MG63 (cell line): Measurements from ENCODE around the gene ZNF526. TPM values are rescaled to one million over a fixed set of nuclear protein-coding genes. Genes with fewer than 3 reads are reported as not detected.

Source experiments
- DNase-seq: peaks from one replicate; pipeline ENCODE4 v3.0.0-alpha.2; 2020
- H3K27me3 ChIP-seq: fragments of 250-450 bp; sonication (Bioruptor Pico); 2 replicates; pipeline ENCODE4 v1.5.1; 2020; ENCODE audit warnings: mild to moderate bottlenecking, moderate library complexity
- H3K36me3 ChIP-seq: fragments of 250-450 bp; sonication (Bioruptor Pico); 2 replicates; pipeline ENCODE4 v1.5.1; 2020; ENCODE audit warnings: mild to moderate bottlenecking, moderate library complexity
- H3K4me3 ChIP-seq: fragments of 250-450 bp; sonication (Bioruptor Pico); 2 replicates; pipeline ENCODE4 v1.5.1; 2020; ENCODE audit warnings: mild to moderate bottlenecking, moderate library complexity
- H3K9me3 ChIP-seq: fragments of 250-450 bp; sonication (Bioruptor Pico); 2 replicates; pipeline ENCODE4 v1.5.1; 2020; ENCODE audit warnings: mild to moderate bottlenecking, moderate library complexity
- total RNA-seq: library from RNA; depleted of rRNA; stranded (reverse); fragments of >200 nt; shearing (Covaris generic); gene quantifications from 2 replicates; pipeline ENCODE4 v1.2.3, GENCODE V29; 2014; ENCODE audit warnings: low replicate concordance; rRNA removed

Gene ZNF526, protein sequence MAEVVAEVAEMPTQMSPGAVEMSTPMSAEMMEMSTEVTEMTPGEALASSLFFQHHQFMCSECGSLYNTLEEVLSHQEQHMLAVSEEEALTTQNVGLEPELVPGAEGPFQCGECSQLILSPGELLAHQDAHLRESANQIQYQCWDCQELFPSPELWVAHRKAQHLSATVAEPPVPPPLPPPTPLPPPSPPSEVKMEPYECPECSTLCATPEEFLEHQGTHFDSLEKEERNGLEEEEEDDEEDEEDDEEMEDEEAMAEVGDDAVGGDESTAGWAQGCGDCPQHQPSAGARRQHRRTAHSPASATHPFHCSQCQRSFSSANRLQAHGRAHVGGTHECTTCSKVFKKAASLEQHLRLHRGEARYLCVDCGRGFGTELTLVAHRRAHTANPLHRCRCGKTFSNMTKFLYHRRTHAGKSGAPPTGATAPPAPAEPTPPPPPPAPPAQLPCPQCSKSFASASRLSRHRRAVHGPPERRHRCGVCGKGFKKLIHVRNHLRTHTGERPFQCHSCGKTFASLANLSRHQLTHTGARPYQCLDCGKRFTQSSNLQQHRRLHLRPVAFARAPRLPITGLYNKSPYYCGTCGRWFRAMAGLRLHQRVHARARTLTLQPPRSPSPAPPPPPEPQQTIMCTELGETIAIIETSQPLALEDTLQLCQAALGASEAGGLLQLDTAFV
- total RNA-seq, result 8.5 and 12.8 TPM in 2 replicates

DNA sequence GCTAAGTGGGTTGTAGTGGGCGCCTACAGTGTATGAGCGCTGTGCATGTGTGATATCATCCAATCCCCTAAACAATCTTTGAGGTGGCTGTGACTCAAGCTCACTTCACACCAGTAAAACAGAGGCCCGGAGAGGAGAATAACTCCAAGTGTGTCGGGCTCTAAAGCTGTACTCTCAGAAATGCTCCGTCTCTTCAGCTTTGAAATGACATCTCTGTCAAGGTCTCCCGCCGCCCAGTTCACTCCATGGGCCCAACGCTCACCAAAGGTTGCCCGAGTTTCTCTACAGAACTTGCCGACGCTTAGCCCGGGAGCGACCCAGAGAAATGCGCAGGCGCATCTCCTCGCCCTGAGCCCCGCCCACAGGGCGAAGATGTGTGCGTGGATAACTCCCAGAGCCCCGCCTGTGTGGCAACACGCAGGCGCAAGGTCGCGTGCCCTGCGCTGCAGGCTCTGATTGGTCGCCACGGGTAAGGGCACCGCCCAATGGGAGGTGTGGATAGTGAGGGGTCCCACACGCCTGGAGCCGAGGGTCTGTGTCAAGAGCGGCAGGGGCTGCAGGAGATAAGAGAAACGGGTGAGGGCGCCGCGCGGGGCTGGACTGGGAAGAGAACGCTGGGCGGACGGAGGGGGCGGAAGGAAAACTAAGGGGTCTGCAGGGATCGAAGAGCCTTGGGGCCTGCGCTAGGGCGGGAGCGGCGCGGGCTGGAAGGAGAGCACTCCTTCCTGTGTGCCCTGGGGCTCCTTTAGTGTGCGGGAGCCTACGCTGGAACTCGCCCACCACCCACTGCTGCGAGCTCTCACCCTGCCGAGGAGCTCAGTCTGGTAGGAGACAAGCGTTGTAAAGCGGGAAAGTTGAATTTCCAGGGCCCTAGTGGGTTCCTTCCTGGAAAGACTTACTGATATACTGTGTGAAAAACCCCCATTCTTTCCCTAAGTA is at the start of gene ZNF526:
TSS of gene ZNF526 (plus strand) at position 501 of the 939 bp plus-strand sequence. CDS start 4,092 bp downstream, outside the sequence.
- H3K9me3 ChIP-seq, result no peaks in the 10 kb centered on the region
- peak within 1 kb of the TSS; percentile 96 for H3K4me3 ChIP-seq
- no peaks in the 10 kb centered on the region for H3K27me3 ChIP-seq
- H3K36me3 ChIP-seq, result peaks cover 41% of the 10 kb centered on the region
- peak; percentile 98 for DNase-seq

DNA sequence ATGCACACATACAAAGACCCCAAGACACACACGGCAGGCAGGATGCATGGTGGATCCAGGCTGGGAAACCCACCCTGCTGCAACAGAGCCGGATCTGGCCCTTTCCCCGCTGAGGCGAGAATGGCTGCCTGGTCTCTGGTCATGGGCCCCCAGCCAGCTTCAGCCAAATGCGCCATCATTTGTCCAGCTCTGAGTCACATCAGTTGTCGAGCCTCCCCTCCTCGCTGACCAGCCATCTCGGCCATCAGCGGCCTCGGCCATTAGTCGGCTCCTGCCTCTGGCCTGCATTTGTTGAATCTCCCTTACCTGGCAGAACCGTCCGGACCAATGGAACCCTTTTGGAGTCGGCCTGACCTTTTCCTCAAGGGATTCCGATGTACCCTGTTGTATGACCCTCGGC is 49.4 kb upstream of the ZNF526 start:
- Histone ChIP-seq H3K4me3 (no peak overlapping the region), H3K9me3 (no peaks in the 10 kb centered on the region), H3K36me3 (no peaks in the 10 kb centered on the region), H3K27me3 (peaks cover 11% of the 10 kb centered on the region)
- DNase-seq, result no peak

DNA sequence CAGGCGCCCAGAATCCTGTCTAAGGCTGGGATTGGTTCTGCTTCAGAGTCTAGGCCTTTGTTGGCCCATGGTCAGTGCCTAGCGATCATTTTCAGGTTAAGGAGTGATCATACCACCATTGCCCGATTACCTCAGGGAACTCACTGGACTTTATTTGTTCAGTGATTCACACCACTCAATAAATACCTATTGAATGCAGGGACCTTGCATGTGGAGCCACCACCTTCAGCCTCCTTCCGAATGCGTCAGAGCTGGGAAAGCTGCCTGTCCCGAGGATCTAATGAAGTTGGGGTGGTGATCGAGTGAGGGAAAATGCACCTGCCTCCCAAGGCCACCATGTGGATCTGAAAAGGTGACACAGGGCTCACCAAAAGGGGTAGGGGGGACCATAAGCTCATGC is 47.9 kb upstream of the ZNF526 start:
- Histone ChIP-seq H3K9me3 (no peaks in the 10 kb centered on the region), H3K36me3 (no peaks in the 10 kb centered on the region), H3K27me3 (peaks cover 22% of the 10 kb centered on the region), H3K4me3 (no peak overlapping the region)
- DNase-seq, result no peak

DNA sequence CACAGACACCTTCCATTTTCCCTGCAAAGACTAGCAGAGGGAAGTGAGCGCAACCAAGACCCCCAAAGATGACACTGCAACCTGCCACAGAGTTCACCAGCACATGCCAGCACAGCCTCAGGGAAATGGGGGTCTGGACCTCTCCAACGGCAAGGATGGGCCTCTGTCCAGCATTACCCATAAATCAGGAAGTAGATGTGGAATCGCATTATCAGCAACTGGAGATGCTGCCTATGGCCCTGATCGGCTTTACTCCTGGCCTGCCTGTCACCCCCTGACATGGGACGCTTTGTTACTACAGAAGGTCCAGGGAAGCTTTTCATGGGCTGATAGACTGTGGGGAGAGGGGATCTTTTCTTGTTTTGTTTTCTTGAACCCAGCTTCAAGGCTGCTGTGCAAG is 46.4 kb upstream of the ZNF526 start:
- no peak for DNase-seq
- Histone ChIP-seq H3K9me3 (no peaks in the 10 kb centered on the region), H3K27me3 (peaks cover 36% of the 10 kb centered on the region), H3K36me3 (no peaks in the 10 kb centered on the region), H3K4me3 (no peak overlapping the region)

DNA sequence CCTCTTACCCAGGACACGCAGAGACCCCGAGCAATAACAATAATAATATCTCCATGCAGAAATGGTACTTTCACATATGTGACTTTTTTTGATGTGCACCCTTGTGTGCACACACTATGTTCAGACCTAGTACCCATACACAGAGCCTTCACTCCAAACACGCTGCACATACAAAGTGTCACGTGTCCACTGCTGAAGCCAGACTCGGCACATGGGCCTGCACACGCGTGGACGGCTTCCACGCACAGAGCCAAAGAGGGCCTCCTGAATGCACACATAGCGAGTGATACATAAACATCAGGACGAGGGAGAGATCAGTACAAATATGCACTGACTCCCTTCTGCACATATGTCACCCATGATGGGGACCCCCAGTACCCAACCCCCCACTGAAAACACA is 45.9 kb upstream of the ZNF526 start:
- Histone ChIP-seq H3K4me3 (no peak overlapping the region), H3K27me3 (peaks cover 41% of the 10 kb centered on the region), H3K9me3 (no peaks in the 10 kb centered on the region)

DNA sequence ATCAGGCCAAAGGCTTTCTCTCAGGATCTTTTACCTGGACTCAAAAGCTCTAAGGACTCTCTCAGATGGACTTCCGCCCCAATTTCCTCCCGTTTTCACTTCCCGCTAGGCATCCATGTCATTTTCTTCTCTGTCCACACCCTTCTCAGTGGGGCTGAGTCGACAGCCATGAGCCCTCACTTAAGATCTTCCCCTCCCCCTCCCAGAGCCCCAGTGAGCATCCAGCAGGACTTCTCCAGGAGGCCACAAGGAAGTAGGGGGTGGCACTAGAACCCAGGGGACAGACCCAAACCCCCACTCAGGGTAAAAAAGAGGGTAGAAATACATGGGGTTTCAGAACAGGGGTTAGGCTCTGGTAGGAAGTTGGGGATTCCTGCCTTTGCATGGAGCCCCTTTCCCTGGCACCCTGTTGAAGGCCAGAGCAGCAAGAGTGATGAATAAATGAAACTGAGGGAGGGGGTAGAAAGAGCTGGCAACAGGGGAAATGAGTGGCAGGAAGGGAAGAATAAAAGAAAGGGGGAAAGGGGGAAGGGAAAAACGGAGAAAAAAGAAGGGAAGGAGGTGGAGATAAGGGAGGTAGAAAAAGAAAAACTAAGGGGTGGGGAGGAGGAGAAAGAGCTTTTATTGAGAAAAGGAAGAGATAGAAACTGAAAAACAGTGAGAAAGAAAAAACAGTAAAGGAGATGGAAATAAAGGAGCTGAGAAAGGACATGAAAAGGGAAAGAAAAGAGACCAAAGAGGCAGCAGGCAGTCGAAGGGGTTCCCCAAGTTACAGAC is 45.0 kb upstream of the ZNF526 start:
- no peaks in the 10 kb centered on the region for H3K36me3 ChIP-seq
- H3K4me3 ChIP-seq, result no peak overlapping the region
- H3K27me3 ChIP-seq, result peaks cover 50% of the 10 kb centered on the region
- no peaks in the 10 kb centered on the region for H3K9me3 ChIP-seq
- DNase-seq, result no peak

More for the DNA sequence above, 45.9 kb upstream of the ZNF526 start:
- no peak for DNase-seq
- H3K36me3 ChIP-seq, result no peaks in the 10 kb centered on the region

DNA sequence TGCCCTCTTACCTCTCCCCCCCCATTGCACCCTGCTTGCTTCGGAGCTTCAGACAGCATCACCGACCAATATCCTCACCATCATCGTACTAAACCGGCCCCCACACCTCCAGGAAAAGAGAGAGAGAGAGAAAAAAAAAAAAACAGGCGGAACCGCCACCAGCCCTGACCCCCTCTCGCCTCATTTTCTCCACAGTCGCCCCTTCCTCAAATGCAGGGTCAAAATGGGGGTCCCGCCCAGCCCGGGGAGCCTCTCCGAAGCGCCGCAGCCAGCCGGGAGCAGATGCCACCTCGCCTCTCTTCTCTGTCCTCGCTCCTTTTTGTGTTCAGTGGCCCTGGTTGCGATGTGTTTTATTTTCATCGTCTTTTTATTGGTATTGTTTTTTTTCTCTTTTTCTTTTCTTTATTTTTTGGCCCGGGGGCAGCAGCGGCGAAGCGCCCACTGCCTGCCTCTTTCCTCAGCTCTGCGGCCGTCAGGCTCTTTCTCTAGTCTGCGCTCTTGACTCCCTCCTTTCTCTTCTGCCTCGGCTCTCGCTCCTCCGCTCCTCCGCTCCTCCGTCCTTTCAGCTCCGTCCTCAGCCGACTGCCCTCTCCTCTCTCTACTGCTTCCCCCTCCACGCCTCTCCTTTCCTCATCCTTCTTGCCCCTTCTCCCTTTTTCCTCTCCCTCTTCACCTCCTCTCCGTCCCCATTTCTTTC is 44.0 kb upstream of the ZNF526 start:
- peak overlapping the region; percentile 40 for H3K4me3 ChIP-seq
- peaks cover 50% of the 10 kb centered on the region for H3K27me3 ChIP-seq
- H3K36me3 ChIP-seq, result no peaks in the 10 kb centered on the region
- no peaks in the 10 kb centered on the region for H3K9me3 ChIP-seq
- DNase-seq, result no peak

DNA sequence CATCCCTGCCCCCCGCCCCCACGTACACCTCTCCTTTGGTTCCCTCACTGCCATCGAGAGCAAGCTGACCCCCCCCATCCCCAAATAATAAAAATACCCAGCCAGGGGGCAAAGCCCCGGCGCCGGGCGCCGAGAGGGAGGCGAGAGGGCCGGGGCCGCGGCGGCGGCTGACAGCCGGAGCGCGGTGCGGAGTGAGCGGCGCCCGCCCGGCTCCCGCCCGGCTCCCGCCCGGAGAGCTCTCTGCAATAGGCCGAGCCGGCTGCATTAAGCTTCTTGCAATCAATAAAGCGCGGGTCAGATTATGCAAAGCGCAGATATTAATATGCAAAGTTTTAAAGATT is 43.5 kb upstream of the ZNF526 start:
- peaks cover 50% of the 10 kb centered on the region for H3K27me3 ChIP-seq
- DNase-seq, result no peak
- H3K36me3 ChIP-seq, result no peaks in the 10 kb centered on the region
- H3K4me3 ChIP-seq, result peak overlapping the region; percentile 40
- H3K9me3 ChIP-seq, result no peaks in the 10 kb centered on the region

DNA sequence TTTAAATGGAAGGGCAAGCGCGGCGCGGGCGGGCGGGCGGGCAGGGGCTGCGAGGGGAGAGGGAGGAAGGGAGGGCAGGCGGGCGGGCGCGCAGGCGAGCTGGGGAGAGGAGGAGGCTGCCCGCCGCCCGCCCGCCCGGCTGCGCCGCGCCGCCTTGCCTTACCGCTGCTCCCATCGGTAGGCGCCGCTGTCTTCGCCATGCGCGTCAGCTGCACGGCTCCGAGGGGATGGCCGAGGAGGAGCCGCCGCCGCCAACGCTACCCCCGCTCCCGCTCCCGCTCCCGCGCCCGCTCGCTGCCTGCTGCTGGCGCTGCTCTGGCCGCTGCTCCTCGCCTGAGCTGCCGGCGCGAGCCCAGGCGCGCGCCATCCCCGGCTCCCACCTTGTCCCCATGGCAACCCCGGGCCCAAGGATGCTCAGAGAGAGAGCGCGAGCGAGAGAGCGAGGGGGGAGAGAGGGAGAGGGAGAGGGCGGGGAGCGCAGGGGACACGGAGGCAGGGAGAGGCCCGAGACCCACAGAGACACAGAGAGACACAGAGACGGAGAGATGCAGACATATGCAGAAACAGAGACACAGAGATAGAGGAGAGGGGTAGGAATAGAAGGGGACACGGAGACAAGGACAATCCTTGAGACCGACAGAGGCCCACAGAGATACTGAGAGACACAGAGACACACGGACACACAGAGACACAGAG is 43.0 kb upstream of the ZNF526 start:
- DNase-seq, result peak; percentile 86
- Histone ChIP-seq H3K36me3 (no peaks in the 10 kb centered on the region), H3K27me3 (peaks cover 50% of the 10 kb centered on the region), H3K9me3 (no peaks in the 10 kb centered on the region), H3K4me3 (no peak overlapping the region; the same call in 1 of the 2 replicates)

DNA sequence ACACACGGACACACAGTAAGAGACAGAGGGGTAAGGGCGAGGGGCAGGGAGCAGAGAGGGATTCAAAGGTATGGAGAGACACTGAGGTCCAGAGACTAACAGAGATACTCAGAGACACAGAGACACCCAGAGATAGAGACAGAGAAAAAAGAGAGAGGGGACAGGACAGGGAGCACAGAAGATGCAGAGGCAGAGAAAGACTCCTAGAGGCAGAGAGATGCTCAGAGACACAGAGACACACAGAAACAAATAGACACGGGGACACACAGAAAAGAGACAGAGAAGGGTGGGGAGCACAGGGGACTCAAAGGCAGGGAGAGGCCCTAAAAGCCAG is 42.5 kb upstream of the ZNF526 start:
- Histone ChIP-seq H3K4me3 (no peak overlapping the region), H3K9me3 (no peaks in the 10 kb centered on the region), H3K36me3 (no peaks in the 10 kb centered on the region), H3K27me3 (peaks cover 50% of the 10 kb centered on the region)
- DNase-seq, result no peak

DNA sequence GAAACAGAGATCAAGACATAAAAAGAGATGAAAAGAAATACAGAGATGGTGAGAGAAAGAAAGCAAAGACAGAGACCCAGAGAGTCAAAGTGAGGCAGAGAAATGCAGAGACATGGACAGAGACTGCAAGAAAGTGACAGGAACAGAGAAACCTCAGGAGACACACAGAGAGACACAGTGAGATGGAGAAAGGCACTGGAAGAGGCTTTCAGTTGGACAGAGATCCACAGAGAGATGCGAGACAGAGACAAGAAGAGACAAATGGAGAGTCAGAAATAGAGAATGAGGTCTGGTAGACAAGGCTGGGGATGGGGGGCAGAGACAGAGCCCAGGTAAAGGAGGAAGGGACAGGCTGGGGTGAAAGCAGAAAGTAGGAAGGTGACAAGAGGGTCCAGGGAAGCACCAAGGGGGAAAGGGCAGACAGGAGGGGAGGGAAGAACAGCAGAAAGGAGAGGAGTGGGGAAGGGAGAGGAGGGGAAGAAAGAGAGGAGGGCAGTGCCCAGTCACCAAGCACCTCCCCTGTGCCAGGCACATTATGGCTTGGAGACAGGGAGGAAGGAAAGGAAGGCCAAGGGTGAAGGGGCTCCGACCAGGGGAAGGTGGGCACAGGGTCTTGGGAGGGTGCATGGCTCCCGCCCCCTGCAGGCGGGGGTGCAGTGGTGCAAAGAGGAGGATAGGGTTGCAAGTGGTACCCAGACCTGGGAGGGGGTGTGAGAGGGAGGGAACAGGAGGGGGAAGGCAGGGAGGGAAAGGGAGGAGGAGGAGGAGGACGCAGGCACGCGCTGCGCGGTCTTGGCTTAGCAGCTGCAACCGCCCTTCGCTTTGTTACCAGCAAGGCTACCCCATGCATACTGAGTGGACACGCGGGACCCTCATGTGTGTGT is 41.1 kb upstream of the ZNF526 start:
- H3K27me3 ChIP-seq, result peaks cover 50% of the 10 kb centered on the region
- H3K4me3 ChIP-seq, result no peak overlapping the region
- no peaks in the 10 kb centered on the region for H3K36me3 ChIP-seq
- DNase-seq, result no peak
- no peaks in the 10 kb centered on the region for H3K9me3 ChIP-seq

DNA sequence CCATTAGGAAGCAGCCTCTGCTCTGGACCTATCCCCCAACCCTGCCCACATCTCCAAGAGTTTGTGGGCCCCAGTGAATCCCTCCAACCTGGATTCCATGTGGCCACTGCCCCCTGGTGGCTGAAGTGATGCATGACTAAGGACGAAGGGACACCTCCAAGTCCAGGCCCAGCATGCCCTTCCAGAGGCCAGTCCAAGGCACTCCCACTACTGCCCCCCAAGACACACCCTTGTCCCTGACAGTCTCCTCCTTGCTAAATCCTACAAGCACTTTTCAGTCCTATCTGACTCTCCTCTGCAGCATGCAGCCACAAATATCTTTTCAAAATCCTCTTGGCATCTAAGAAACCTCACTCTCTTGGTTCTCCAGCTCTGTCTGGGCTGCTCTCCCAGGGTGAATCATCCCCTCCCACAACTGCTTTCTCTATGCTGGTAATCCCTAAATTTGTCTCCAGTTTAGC is 35.7 kb upstream of the ZNF526 start:
- no peaks in the 10 kb centered on the region for H3K9me3 ChIP-seq
- peaks cover 6% of the 10 kb centered on the region for H3K27me3 ChIP-seq
- DNase-seq, result peak; percentile 91
- H3K4me3 ChIP-seq, result no peak overlapping the region
- H3K36me3 ChIP-seq, result no peaks in the 10 kb centered on the region

DNA sequence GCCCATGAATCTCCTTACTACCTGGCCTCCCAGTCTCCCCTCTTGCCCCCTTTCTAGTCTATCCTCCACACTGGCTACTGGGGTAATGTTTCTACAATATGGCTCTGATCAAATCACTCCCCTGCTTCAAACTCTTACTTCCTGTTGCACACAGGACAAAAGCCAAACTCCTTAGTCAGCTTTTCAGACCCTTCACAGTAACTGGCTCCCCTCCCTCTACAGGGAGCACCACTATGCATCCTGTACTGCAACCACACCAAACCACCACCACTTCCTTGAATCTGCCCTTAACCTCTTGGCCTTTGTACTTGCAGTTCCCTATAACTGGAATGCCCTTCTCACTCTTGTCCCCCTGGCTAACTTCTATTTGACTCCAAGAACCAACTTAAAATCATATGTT is 34.8 kb upstream of the ZNF526 start:
- no peak overlapping the region for H3K4me3 ChIP-seq
- H3K9me3 ChIP-seq, result no peaks in the 10 kb centered on the region
- DNase-seq, result peak; percentile 42
- H3K36me3 ChIP-seq, result no peaks in the 10 kb centered on the region
- no peaks in the 10 kb centered on the region; the same call in 1 of the 2 replicates for H3K27me3 ChIP-seq

DNA sequence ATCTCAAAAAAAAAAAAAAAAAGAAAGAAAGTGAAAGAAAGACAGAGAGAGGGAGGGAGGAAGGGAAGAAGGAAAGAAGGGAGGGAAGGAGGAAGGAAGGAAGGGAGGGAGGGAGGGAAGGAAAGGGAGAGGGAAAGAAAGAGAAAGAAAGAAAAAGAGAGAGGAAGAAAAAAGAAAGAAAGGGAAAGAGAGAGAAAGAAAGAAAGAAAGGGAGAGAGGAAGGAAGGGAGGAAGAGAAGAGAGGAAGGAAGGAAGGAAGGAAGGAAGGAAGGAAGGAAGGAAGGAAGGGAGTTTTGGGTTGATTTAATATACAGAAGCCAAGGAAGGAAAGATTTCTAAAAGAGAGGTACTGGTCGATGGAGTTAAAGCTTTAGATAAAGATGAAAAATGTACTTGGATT is 31.4 kb upstream of the ZNF526 start:
- Histone ChIP-seq H3K9me3 (peaks cover 7% of the 10 kb centered on the region), H3K4me3 (no peak overlapping the region), H3K27me3 (no peaks in the 10 kb centered on the region), H3K36me3 (no peaks in the 10 kb centered on the region)
- no peak for DNase-seq
